Measurements from ENCODE around the gene G6PD.
"Not testable (repeated sequence)": the region's sequence is repeated elsewhere in the genome, so short reads cannot be mapped to it uniquely, and the experiment has no call there.

G6PD gene

DNA sequence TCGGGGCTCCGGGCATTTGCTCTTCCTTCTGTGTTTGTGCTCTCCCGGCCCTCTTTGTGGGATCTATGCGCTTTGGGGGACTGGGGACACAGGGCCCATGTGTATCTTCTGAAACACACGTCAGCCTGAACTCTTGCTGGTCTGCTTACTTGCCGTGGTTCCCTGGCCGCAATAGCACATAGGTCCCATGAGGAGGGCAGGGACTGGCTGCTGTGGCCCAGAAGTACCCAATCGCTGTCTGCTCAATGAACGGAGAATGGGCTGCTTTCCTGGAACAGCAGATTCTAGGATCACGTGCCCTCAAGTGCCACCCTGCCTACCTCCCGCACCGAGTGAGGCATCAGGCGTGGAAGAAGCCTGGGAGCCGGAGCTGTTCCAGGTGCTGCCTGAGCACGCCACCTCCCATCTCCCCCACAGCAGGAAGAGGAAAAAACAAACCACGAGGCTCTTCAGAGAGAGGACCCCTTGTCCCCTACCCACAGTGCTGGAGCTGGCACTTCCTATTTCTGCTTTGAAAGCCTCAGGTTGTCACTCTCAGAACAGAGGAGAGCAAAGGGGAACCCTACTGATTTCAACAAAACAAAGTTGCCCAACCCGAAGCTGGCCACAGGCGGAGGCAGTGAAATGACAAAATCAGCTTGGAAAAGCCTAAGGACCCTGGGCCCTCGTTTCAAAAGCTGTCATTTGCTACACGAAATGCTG, 3.8 kb downstream of the G6PD start:
- no peak for DNase-seq

DNA sequence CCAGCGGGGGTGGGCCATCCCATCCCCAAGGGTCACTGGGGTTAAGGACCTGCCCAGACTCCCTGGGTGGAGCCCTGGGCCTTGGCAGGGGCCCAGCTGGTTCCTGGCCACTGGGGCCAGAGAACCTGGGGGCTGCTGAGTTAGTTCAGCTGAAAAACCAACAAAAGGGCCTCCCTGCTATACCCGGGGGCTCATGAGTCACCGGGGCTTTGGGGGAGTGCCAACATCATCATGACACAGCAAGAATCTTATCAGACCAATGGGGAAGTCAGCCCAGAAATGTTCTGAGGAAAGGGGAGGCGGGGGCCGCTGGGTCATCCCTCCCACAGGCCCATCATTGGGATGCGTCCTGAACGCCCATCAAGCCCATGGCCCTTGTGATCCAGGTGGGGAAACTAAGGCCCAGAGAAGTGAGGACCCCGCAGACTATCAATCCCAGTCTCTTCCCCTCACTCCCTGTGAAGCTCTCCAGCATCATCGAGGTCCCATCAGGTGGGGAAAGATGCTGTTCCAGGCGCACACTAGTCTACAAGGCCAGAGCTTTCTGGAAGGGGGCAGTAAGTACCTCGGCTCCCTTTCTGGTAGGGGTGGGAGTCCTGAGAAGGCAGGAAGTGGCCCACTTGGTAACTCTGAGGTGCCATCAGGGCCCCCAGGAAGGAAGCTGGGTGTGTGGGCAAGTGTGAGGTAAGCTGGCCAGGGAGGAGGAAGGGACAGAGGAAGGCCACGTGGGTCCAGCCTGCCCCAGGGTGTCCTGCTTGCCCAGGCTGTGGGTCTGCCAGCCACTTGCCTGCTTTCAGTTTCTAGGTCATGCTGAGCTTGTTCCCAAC, 4.5 kb downstream of the G6PD start:
- peak; percentile 71 for DNase-seq

DNA sequence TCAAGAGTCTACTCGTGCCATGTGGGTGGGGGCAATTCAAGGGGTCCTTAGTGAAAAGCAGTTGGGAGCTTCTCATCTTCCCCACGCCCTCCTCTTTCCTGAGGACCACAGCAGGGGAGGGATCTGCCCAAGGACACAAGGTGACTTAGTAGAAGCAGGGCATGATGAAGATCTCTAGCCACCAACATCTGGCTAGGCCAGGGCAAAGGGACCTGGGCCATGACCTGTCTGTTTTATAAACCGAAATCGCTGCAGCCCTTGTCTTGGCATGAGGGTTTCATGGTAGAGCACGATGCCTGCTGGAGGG, 5.1 kb downstream of the G6PD start:
- DNase-seq, result no peak

DNA sequence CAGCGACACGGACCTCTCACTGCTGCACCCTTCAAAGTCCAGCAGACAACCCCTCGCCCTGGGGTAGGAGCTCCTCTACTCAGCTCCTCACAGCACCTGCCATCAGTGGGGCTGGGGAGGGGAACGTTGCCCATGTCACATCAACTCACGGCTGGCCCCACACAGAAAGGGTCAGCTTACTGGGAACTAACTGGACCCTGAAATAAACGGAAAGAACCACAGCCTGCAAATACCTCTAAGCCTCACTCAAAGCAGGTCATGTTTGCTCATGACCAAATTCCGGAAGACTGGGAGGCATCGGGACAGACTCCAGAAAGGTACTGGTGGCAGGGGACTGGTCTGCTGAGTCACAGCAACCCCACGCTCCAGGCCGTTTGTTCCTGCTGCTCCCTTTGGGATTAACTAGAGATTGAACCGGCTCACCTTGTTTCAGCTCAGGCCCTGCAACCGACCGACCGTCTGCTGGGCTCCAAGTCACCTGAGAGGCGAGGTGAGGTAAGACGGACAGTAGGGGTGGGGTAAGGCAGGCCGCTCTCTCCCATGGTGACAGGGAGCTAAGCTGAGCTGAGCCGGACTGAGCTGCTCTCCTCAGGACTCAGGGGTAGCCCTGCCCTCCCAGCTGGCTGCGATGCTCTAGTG, 5.6 kb downstream of the G6PD start:
- no peak for DNase-seq

DNA sequence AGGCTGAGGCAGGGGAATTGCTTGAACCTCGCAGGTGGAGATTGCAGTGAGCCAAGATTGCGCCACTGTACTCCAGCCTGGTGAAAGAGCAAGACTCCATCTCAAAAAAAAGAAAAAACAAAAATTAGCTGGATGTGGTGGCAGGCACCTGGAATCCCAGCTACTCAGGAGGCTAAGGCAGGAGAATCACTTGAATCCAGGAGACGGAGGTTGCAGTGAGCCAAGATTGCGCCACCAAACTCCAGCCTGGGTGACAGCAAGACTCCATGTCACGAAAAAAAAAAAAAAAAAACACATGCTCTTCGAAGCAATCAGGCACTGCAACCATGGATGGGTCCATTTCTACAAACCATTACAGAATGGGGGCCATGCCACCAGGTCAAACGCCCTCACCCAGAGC, 6.3 kb downstream of the G6PD start:
- DNase-seq, result not testable (repeated sequence)

DNA sequence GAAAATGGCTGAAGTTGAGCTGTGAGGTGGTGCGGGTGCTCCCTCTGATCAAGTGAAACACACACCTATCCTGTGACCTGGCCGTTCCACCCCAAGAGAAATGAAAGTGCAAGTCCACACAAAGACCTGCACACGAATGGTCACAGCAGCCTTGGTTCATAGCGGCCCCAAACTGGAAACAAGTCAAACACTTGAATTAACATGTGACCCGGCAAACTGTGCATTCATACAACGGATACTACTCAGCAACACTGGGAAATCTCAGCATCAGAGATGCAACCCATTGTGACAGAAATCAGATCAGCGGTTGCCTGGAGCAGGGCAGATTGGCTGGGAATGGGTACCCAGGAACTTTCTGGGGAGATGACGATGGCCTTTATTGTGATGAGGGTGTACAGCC, 7.6 kb downstream of the G6PD start:
- DNase-seq, result no peak

DNA sequence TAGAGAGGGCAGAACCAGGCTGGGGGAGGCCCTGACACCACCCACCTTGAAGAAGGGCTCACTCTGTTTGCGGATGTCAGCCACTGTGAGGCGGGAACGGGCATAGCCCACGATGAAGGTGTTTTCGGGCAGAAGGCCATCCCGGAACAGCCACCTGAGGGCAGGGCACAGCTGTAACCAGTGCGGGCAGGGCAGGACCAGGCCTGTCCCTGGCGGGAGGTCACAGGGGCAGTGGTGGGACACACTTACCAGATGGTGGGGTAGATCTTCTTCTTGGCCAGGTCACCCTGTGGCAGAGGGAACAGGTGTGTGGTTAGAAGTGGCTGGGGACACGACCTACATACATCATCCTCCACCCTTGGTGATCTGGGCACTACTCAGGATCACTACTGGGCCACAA, 10.8 kb downstream of the G6PD start:
- no peak for DNase-seq

DNA sequence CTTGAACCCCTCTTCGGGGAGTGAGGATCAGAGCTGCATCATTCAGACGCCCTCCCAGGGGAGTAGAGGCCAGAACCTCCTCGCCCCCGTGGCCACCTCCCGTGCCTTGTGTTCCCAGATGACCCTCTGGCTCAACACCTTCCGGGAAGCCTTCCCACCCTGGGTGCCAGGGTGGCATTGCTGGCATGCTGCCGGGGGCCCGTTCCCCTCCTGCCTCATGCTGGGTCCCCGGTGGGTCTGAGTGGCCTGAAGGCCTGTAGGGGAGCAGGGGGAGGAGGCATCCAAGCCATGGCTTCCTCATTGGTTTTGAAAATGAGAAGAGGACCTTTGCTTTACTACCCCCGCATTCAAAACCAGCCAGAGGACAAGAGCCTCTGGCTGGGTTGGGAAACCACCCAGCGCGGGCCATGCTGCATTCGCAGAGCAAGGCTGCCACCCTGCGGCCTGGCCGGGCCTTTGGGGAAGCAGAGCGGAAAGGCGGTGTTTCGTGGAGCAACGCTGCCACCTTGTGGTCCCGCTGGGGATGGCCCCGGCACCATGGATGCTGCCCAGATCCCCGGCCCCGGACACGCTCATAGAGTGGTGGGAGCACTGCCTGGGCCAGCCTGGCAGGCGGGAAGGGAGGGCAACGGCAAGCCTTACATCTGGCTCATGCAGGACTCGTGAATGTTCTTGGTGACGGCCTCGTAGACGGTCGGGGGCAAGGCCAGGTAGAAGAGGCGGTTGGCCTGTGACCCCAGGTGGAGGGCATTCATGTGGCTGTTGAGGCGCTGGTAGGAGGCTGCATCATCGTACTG, 11.9 kb downstream of the G6PD start:
- DNase-seq, result peak; percentile 47

DNA sequence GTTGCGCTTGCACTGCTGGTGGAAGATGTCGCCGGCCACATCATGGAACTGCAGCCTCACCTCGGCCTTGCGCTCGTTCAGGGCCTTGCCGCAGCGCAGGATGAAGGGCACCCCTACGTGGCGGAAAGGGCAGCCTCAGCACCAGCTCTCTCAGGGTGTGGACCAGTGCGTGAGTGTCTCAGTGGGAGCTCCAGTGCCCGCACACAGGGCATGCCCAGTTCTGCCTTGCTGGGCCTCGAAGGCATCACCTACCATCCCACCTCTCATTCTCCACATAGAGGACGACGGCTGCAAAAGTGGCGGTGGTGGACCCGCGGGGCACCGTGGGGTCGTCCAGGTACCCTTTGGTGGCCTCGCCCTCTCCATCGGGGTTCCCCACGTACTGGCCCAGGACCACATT, 14.0 kb downstream of the G6PD start:
- DNase-seq, result no peak

DNA sequence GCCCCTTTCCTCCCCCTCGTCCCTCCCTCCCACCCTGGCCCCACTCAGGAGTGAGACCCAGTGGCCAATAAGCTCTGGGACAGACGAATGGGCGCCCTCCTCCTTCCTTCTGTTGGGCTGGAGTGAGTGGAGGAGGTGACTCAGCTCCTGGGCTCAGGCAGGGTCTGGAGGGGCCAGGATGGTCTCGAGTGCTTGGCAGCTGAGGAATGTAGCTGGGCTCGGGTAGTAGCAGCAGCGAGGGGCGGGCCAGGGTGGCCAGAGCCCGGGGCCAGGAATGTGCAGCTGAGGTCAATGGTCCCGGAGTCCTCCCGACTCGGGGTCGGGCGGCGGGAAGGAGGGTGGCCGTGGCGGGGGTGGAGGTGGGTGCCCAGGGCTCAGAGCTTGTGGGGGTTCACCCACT, 15.0 kb downstream of the G6PD start:
- no peak for DNase-seq

DNA sequence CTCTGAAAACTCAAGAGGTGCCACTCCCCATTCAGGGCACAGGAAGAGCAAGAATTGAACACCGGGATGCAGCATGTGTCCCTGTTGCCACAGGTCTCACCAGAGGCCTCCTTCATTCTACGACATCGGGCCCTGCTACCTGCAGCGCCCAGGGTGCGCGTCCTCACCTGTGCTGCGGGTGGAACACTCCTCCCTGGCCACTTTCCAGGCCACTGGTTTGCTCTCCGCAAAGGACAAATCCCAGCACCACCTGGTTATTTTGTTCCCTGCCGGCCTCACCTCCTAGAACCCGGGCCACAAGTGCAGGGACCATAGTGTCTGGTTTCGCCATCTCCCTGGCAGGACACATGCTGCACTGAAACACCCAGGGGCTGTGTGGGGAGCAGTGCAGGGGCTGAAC, 16.4 kb downstream of the G6PD start:
- no peak for DNase-seq

DNA sequence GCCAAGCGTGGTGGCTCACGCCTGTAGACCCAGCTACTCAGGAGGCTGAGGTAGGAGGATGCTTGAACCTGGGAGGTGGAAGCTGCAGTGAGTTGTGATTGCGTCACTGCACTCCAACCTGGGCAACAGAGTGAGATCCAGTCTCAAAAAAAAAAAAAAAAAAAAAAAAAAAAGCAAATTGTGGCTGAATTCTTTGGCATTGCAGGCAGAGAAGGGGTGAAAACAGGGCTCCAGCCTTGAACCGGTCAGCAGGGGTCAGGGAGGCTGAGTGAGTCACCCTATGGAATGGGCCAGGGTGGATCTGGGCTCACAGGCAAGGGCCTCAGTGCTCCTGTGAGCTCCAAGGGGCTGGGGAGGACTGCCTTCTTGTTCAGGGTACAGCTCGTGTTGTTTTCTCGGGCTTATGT, 17.4 kb downstream of the G6PD start:
- DNase-seq, result no peak

DNA sequence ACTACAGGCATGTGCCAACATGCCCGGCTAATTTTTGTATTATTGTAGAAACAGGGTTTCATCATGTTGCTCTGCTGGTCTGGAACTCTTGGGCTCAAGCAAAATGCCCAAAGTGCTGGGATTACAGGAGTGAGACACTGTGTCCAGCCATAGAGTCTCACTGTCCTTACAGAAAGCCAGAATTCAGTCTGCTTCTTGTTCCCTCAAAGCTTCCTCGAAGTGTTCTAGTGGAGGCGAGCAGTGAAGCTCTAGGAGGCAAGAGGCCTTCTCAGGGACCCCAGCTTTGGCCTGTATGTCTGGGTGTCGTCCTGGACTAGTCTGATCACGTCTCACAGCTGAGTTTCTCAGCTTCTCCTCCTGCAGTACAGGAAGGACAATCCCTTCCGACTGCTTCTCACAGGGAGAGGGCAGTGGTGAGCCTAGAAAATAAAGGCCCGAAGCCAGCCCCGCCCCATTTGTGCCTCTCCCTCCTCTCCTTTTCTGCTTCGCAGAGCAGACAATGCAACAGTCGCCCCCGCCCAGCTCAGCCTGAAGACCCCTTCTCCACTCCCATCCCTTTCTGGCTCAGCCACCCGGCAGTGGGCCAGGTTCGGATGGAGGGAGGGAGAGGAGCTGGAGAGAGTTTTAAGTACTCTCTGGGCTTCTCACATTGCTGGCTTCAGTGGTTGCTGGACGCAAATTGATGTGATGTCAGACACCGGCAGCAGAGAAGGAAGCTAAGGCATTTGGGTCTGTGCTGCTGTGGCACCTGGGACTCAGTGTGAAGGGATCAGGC, 19.6 kb downstream of the G6PD start:
- DNase-seq, result peak; percentile 33

DNA sequence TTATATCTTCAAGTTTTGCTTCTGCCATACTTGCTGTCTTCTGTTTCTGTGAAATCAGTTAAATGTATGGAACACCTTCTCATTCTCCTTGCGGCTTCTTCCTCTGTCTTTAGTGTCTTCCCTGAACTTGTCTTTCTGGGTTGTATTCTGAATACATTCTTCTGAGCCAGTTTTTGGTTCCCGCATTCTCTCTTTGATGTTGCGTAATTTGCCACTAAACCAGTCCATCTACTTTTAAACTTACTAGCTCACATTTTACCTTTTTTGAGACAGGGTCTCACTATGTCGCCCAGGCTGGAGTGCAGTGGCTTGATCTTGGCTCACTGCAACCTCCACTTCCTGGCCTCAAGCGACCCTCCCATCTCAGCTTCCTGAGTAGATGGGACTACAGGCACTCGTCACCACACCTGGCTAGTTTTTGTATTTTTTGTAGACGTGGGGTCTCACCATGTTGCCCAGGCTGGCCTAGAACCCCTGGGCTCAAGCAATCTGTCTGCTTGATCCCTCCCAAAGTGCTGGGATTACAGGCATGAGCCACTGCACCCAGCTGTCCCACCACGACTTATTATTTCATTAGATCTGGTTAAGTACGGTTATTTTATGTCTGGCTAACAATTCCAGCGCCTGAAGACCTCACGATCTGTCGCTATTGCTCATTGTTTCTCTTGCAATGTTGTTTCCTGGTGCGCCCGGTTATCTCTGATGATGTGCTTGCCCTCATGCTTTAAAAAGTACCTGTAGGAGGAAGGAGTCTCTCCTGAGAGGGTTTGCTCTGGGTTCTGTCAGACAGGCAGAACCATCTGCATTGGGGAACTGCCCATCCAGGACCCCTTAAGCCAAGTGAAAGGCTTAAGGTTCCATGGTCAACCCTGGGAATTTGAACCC, 20.8 kb downstream of the G6PD start:
- DNase-seq, result no peak

DNA sequence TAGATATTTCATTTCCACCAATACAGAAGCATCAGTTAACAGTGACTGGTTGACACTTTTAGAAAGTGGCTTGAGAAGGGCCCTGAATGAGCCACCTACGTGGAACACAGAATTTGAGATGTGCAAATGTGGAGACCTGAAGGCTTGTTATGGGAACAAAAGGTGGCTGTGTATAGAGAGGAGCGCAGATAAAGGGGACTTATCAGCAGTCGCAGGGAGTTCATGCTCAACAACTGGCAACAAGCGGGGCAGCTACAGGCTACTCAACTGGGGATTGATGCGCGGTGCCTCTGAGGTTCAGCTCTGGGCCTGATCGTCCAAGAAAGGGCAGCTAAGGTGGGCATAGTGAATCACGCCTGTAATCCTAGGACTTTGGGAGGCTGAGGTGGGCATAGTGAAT, 27.3 kb downstream of the G6PD start:
- DNase-seq, result no peak

DNA sequence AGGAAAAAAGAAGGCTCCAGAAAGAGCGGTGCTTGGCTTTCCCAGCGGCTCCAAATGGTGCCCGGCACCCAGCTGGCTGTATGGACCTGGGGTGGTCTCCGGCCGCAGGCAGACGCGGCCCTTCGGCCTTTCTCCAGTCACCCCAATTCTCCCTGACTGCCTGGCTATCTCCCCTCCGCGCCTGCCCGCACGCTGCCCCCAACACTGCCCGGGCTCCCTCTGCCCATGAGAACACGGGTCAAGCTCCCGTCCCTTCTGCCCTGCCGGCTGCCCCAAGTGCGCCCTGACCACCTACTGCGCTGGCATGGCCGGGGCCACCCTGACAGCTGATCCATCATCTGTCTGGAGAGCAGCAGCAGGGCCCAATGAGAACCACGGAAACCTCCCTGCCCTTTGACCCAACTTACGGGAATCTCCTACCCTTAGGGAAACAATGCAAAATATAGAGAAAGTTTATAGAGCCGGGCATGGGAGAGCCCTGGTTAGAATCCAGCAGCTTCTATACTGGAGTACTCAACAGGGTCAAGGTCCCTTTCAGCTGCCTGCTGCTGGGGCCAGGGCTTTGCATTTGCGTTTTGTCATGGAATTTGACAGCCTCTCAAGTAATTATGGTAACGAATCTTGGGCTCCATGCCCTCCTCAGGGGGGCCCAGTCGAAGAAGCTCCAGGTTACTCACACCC, 29.4 kb downstream of the G6PD start:
- no peak for DNase-seq

DNA sequence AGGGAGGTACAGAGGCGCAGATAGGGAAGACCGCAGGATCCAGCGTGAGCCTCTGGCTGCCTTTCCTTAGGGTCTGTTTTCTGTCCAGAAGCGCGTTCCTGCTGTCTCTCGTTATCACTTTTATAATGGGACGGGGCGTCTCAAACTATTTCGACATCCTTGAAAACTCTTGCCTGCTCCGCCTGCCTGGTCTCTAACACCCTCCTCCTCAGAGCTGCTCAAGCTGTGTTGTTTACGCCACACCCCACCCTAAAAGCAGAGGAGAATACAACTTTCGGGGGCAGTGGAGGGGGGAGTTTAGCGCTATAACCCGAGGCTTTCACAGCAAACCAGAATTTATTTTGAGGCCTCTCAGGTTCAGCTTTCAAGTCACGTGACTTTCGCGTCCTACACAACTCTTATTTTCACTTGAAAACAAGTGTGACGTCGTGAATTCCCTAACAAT, 30.0 kb downstream of the G6PD start:
- DNase-seq, result no peak

DNA sequence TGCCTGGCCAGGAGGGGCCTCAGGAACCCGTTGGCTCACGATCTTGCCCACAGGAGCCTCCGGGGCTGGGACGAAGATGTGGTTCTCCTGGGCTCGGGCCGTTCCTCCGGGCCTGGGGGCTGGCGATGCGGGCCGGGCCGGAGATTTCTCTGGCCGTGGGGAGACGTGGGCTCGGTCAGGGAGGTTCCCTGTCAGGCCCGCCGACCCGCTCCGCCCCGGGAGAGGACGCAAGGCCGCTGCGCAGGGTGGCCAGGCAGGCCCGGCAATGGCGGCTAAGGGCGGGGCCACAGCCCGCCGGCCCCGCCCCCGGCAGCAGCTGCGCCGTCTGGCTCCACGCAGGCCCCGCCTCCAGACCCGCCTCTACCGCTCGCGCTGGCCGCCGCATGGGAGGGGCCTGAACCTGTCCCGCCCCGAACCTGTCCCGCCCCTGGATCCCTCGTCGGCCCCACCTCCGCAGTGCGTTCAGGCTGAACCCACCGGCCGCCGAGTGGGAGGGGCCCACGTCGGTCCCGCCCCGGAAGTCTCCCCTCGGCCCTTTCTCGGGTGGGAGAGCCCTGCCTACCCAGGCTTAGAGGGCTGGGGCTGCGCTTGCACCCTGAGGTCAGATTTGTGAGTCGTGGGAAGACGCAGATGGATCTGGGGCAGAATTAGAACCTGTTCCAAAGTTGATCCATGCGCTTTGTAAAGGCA, 30.5 kb downstream of the G6PD start, which contains the start of gene FAM3A:
Gene FAM3A, minus strand, starts transcription at position 267 of the 690 bp plus-strand sequence. CDS start 460 bp downstream, outside the sequence.
- DNase-seq, result peak; percentile 58

DNA sequence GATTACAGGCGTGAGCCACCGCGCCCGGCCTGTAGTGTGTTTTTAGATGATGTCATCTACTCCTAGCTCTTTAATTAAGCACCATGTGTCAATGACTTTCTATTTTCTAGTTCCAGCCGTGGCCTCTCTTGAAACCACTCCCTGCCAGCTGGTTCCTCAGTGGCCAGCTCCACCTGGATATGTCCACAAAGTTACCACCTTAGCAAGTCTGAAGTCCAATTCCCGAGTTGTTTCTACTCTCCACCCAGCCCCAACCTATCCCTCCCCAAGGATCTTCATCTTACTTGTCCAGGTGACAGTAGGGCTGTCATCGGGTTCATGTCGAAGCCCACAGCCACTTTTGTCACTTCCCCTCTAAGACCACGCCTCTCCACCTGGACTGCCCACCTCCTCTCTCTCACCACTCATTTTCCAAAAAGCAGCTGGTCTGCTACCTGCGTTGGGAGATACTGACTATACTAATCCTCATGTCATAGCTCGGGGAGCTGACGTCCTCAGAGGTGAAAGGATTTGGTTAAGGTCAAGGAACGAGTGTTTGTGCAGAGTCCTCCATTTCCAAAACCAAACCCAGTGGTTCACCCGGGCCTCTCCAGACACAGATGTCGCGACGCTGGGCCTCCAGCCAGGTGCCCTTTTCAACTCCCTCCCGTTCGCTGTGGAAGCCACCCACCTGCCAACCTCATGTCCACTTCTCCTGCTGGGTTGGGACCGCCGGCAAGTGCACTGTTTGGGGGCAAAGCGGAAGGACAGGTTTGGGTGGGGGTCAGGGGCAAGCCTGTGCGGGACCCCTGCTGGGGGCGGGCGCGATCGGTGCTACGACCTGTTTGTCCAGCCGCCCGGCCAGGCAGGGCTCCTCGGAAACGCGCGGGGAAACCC, 31.3 kb downstream of the G6PD start:
- no peak for DNase-seq

Data from amniotic stem cell (primary cell).